H1 (cell line): ENCODE measurements around the gene MARCHF3. TPM values are rescaled to one million over a fixed set of nuclear protein-coding genes. Genes with fewer than 3 reads are reported as not detected.
"Not testable (repeated sequence)": the region's sequence is repeated elsewhere in the genome, so short reads cannot be mapped to it uniquely, and the experiment has no call there.

ENCODE experiments used
- CTCF ChIA-PET: fragments of 300-600 bp; sonication (Branson Sonifier 250); formaldehyde crosslinking; loops from one replicate; lab custom pipeline; 2021; ENCODE audit not compliant: partially characterized antibody; lab: Charles Lee
- POLR2A ChIA-PET: fragments of 300-600 bp; sonication (Branson Sonifier 250); formaldehyde crosslinking; loops from one replicate; lab custom pipeline; 2021; ENCODE audit warnings: inconsistent platforms; ENCODE audit not compliant: partially characterized antibody; lab: Charles Lee
- DNase-seq, 2 experiments: peaks; one replicate each; pipeline versions ENCODE4 v3.0.0 to v3.0.0-alpha.2; 2010 to 2022; ENCODE audit warnings: low spot score in 2 of 2, low read depth in 1 of 2, mixed read lengths in 1 of 2
- FAIRE-seq: peaks from 2 replicates; lab custom pipeline; 2011; peaks lifted over from hg19 to GRCh38; lab: Jason Lieb, UNC
- H2AFZ ChIP-seq: 2 replicates; pipeline ENCODE4 v1.8.1; 2012; ENCODE audit warnings: low read length, inconsistent platforms
- H2AK5ac ChIP-seq: 2 replicates; pipeline ENCODE4 v1.6.1; 2013; ENCODE audit warnings: low read depth, low read length
- H2BK120ac ChIP-seq: replicated peaks from 2 replicates; pipeline ENCODE3; 2013; ENCODE audit warnings: low read depth, low read length, inconsistent platforms
- H2BK12ac ChIP-seq: 2 replicates; pipeline ENCODE4 v1.6.1; 2013; ENCODE audit warnings: low read depth, low read length
- H2BK15ac ChIP-seq: 2 replicates; pipeline ENCODE4 v1.6.1; 2013; ENCODE audit warnings: low read length
- H2BK20ac ChIP-seq: 2 replicates; pipeline ENCODE4 v1.6.1; 2013; ENCODE audit warnings: low read length
- H2BK5ac ChIP-seq: 2 replicates; pipeline ENCODE4 v1.6.1; 2013; ENCODE audit warnings: low read depth, low read length
- H3K14ac ChIP-seq: 2 replicates; pipeline ENCODE4 v1.6.1; 2013; ENCODE audit warnings: inconsistent platforms; ENCODE audit not compliant: insufficient read length
- H3K18ac ChIP-seq: 2 replicates; pipeline ENCODE4 v1.6.1; 2013; ENCODE audit warnings: low read length; ENCODE audit errors: extremely low read depth
- H3K23ac ChIP-seq: 2 replicates; pipeline ENCODE4 v1.6.1; 2013; ENCODE audit warnings: inconsistent platforms; ENCODE audit not compliant: insufficient read length
- H3K23me2 ChIP-seq: 2 replicates; pipeline ENCODE4 v1.6.1; 2013; ENCODE audit warnings: low read depth, low read length
- H3K27ac ChIP-seq: 2 replicates; pipeline ENCODE4 v1.6.1; 2011; ENCODE audit warnings: low read depth, low read length, inconsistent platforms
- H3K27me3 ChIP-seq, 4 experiments: replicated peaks in 1 of 4; 1 replicate in 1 of 4; 2 replicates in 3 of 4; pipeline versions ENCODE4 v1.6.1 to v1.8.1; 2011 to 2013; ENCODE audit warnings: low read length in 3 of 4, mild to moderate bottlenecking in 3 of 4, inconsistent platforms in 2 of 4, mixed read lengths in 2 of 4, moderate library complexity in 1 of 4; ENCODE audit not compliant: control insufficient read depth in 3 of 4, insufficient read depth in 3 of 4; ENCODE audit errors: extremely low read depth in 1 of 4
- H3K36me3 ChIP-seq, 4 experiments: 2 replicates each; pipeline versions ENCODE4 v1.6.1 to v1.8.1; 2011 to 2013; ENCODE audit warnings: mild to moderate bottlenecking in 4 of 4, low read length in 3 of 4, moderate library complexity in 2 of 4, control low read depth in 1 of 4, inconsistent platforms in 1 of 4; ENCODE audit not compliant: insufficient read depth in 4 of 4, control insufficient read depth in 2 of 4
- H3K4ac ChIP-seq: replicated peaks from 2 replicates; pipeline ENCODE3; 2013; ENCODE audit warnings: low read length, low read depth, mixed read lengths, inconsistent platforms; ENCODE audit not compliant: insufficient read length
- H3K4me1 ChIP-seq, 4 experiments: replicated peaks in 1 of 4; 1 replicate in 1 of 4; 2 replicates in 3 of 4; pipeline versions ENCODE4 v1.6.1 to v1.8.1; 2011 to 2013; ENCODE audit warnings: low read length in 3 of 4, inconsistent platforms in 2 of 4, mixed read lengths in 1 of 4; ENCODE audit not compliant: insufficient read depth in 4 of 4, control insufficient read depth in 3 of 4
- H3K4me2 ChIP-seq, 2 experiments: 2 replicates each; pipeline versions ENCODE4 v1.6.1 to v1.8.1; 2011 to 2013; ENCODE audit warnings: low read depth in 2 of 2, low read length in 2 of 2, control low read depth in 1 of 2, inconsistent platforms in 1 of 2, mild to moderate bottlenecking in 1 of 2; ENCODE audit not compliant: insufficient read depth in 1 of 2
- H3K4me3 ChIP-seq, 4 experiments: fragments of 200-600, 300-600 bp in 1 of 4; sonication (generic), shearing (Covaris generic), sonication (Bioruptor Twin) in 1 of 4; 2 replicates each; pipeline versions ENCODE4 v1.5.1 to v1.8.1; 2011 to 2016; ENCODE audit warnings: low read length in 4 of 4, low read depth in 3 of 4, control low read depth in 2 of 4, inconsistent platforms in 2 of 4, mild to moderate bottlenecking in 2 of 4, mixed read lengths in 1 of 4, moderate library complexity in 1 of 4; ENCODE audit not compliant: insufficient read depth in 2 of 4; ENCODE audit errors: extremely low read depth in 1 of 4
- H3K56ac ChIP-seq: replicated peaks from 2 replicates; pipeline ENCODE3; 2013; ENCODE audit warnings: low read depth, mild to moderate bottlenecking, mixed read lengths, low read length, inconsistent platforms; ENCODE audit not compliant: insufficient read length
- H3K79me1 ChIP-seq: 2 replicates; pipeline ENCODE4 v1.6.1; 2013; ENCODE audit warnings: low read depth, low read length, control low read depth
- H3K79me2 ChIP-seq, 2 experiments: 2 replicates each; pipeline versions ENCODE4 v1.6.1 to v1.8.1; 2012 to 2013; ENCODE audit warnings: low read length in 2 of 2, mild to moderate bottlenecking in 2 of 2, inconsistent platforms in 1 of 2; ENCODE audit not compliant: insufficient read depth in 2 of 2, control insufficient read depth in 1 of 2
- H3K9ac ChIP-seq, 4 experiments: replicated peaks in 1 of 4; 1 replicate in 1 of 4; 2 replicates in 3 of 4; pipeline versions ENCODE4 v1.6.1 to v1.8.1; 2011 to 2013; ENCODE audit warnings: low read depth in 3 of 4, low read length in 3 of 4, control low read depth in 2 of 4, mild to moderate bottlenecking in 2 of 4, moderate library complexity in 2 of 4, inconsistent platforms in 1 of 4; ENCODE audit errors: extremely low read depth in 1 of 4
- H3K9me3 ChIP-seq, 2 experiments: 2 replicates each; pipeline versions ENCODE4 v1.6.1 to v1.8.1; 2012 to 2013; ENCODE audit warnings: mild to moderate bottlenecking in 2 of 2, moderate library complexity in 2 of 2, control low read depth in 1 of 2, inconsistent platforms in 1 of 2, low read depth in 1 of 2, low read length in 1 of 2, mixed read lengths in 1 of 2; ENCODE audit not compliant: insufficient read depth in 2 of 2
- H4K20me1 ChIP-seq, 2 experiments: replicated peaks in 1 of 2; 2 replicates each; pipeline versions ENCODE3 to v1.8.1; 2011 to 2013; ENCODE audit warnings: inconsistent platforms in 2 of 2, low read length in 2 of 2, mild to moderate bottlenecking in 1 of 2; ENCODE audit not compliant: insufficient read depth in 2 of 2, control insufficient read depth in 1 of 2
- H4K5ac ChIP-seq: 2 replicates; pipeline ENCODE4 v1.6.1; 2013; ENCODE audit warnings: low read length, low read depth, mixed read lengths, inconsistent platforms; ENCODE audit not compliant: insufficient read length
- H4K8ac ChIP-seq: 2 replicates; pipeline ENCODE4 v1.8.0; 2013; ENCODE audit warnings: mild to moderate bottlenecking, moderate library complexity, low read length, inconsistent platforms; ENCODE audit not compliant: insufficient read depth; ENCODE audit errors: extremely low read depth
- H4K91ac ChIP-seq: replicated peaks from 2 replicates; pipeline ENCODE3; 2013; ENCODE audit warnings: low read length, mixed read lengths, inconsistent platforms; ENCODE audit not compliant: insufficient read length
- ASH2L ChIP-seq: fragments of 200-600, 300-600 bp; sonication (generic); IDR thresholded peaks from one replicate; pipeline ENCODE4 v1.7.1; 2017; ENCODE audit warnings: low read length
- NANOG ChIP-seq: IDR thresholded peaks from 2 replicates; pipeline ENCODE4 v1.6.1; 2011; ENCODE audit warnings: low read length, low read depth, mild to moderate bottlenecking, inconsistent platforms; ENCODE audit not compliant: insufficient read depth, poor library complexity, severe bottlenecking
- WGBS, 2 experiments: shearing (Covaris generic) in 1 of 2; methylation state at CpG; one replicate each; pipeline versions ENCODE4 v1.1.6 to v1.1.7; 2013 to 2015; ENCODE audit warnings: low lambda C conversion rate in 2 of 2, mixed read lengths in 2 of 2, inconsistent platforms in 1 of 2, low coverage in 1 of 2, missing lambda C conversion rate in 1 of 2; ENCODE audit not compliant: insufficient replicate concordance in 2 of 2, insufficient coverage in 1 of 2, insufficient read length in 1 of 2; ENCODE audit errors: extremely low coverage in 1 of 2, missing lambda C conversion rate in 1 of 2; 5-methylcytosine and 5-hydroxymethylcytosine counted together
- polyA plus RNA-seq, 7 experiments: library from polyadenylated mRNA; depleted of rRNA in 3 of 7; stranded (reverse) in 5 of 7; unstranded in 2 of 7; fragments of >200 nt in 5 of 7; fragments of 200-250 nt in 2 of 7; gene quantifications; 1 replicate in 5 of 7; 2 replicates in 1 of 7; 4 replicates in 1 of 7; pipeline versions ENCODE4 v1.2.1 to v1.2.3, GENCODE V29; 2011 to 2013; ENCODE audit warnings: missing spikeins in 2 of 7, mixed read lengths in 2 of 7
- total RNA-seq: library from RNA; stranded (reverse); fragmentation: NEBNext Ultra II Directional; extraction: Animal tissue kit (Norgen Biotek cat#: 25700); gene quantifications from 2 replicates; pipeline ENCODE4 v1.2.1, GENCODE V29; 2021

The MARCHF3 gene
- total and polyA plus RNA-seq, 2 of the 8 experiments (the other 6 are each of a cell fraction or from before 2014, with no cell fraction given) = 12.0 to 16.9 TPM

- H3K36me3 ChIP-seq, H2BK20ac ChIP-seq, H2AFZ ChIP-seq, H2BK15ac ChIP-seq, H3K27me3 ChIP-seq, FAIRE-seq, H3K79me2 ChIP-seq, H3K4ac ChIP-seq, H3K9me3 ChIP-seq, H2AK5ac ChIP-seq, H4K20me1 ChIP-seq, H4K5ac ChIP-seq, H3K14ac ChIP-seq, H3K56ac ChIP-seq, H3K9ac ChIP-seq, H3K23ac ChIP-seq, H3K23me2 ChIP-seq, H4K91ac ChIP-seq, H2BK120ac ChIP-seq, H3K27ac ChIP-seq, H3K4me3 ChIP-seq, H3K18ac ChIP-seq, H3K4me1 ChIP-seq, H3K79me1 ChIP-seq, H2BK12ac ChIP-seq, H4K8ac ChIP-seq: not testable (repeated sequence)
- ChIA-PET POLR2A (interaction anchor here (1.3 to 1.4 kb wide), 2 partner anchors 43 to 117 kb away, joined by 4 read pairs; no protein-coding TSS in a partner anchor), CTCF (interaction anchor here (1.1 to 2.0 kb wide), 2 partner anchors 14 to 30 kb away, joined by 3 to 5 read pairs; no protein-coding TSS in a partner anchor)
- peak; percentile 44 for TF ChIP-seq NANOG
- peak; percentile 46 for TF ChIP-seq ASH2L
- WGBS, 2 experiments = 86% methylated on average over 13 of the region's 14 CpGs; no CpG with 5 or more reads in 1 of the 2 experiments
- Histone ChIP-seq H2BK5ac (0 out of 2 replicates have a peak overlapping the region, but pooled peaks have one; percentile 60), H3K4me2 (peak overlapping the region in 1 of 2 experiments; percentile 15; a peak in 1 of 4 replicates)
- peak in 1 of 2 experiments; percentile 77 for DNase-seq
Measured at GRCh38 chr5:126895712-126896111, 134.6 kb downstream of the MARCHF3 start.
